HG03460 (cell line): ENCODE measurements around the gene RAB44.
"Not testable (repeated sequence)": the region's sequence is repeated elsewhere in the genome, so short reads cannot be mapped to it uniquely, and the experiment has no call there.

Source experiments
- ATAC-seq: cut with Tn5 transposase; IDR thresholded peaks from one replicate; pipeline ENCODE4 v1.9.1; 2021; ENCODE audit not compliant: unreplicated experiment

Gene RAB44

GRCh38 chr6:36703982-36704381, 6.4 kb downstream of the RAB44 start:
- no peak for ATAC-seq

- not testable (repeated sequence) for ATAC-seq
Measured at GRCh38 chr6:36704961-36705577, 7.4 kb downstream of the RAB44 start.

GRCh38 chr6:36706339-36706738, 8.7 kb downstream of the RAB44 start:
- ATAC-seq = no peak

GRCh38 chr6:36712816-36713215, 15.2 kb downstream of the RAB44 start:
- no peak for ATAC-seq

- ATAC-seq = no peak
Measured at GRCh38 chr6:36713846-36714245, 16.2 kb downstream of the RAB44 start.

- no peak for ATAC-seq
Measured at GRCh38 chr6:36714511-36714910, 16.9 kb downstream of the RAB44 start.

- ATAC-seq = no peak
Measured at GRCh38 chr6:36715469-36715868, 17.8 kb downstream of the RAB44 start.

GRCh38 chr6:36716476-36717093, 19.0 kb downstream of the RAB44 start:
- no peak for ATAC-seq

GRCh38 chr6:36717231-36717825, 19.7 kb downstream of the RAB44 start:
- no peak for ATAC-seq

- no peak for ATAC-seq
Measured at GRCh38 chr6:36717871-36718540, 20.4 kb downstream of the RAB44 start.

- no peak for ATAC-seq
Measured at GRCh38 chr6:36718560-36718959, 20.9 kb downstream of the RAB44 start.

- ATAC-seq = no peak
Measured at GRCh38 chr6:36719126-36719525, 21.5 kb downstream of the RAB44 start.

GRCh38 chr6:36720251-36721141, 22.9 kb downstream of the RAB44 start:
- ATAC-seq = no peak

GRCh38 chr6:36721369-36722140, 23.9 kb downstream of the RAB44 start:
- no peak for ATAC-seq

GRCh38 chr6:36722365-36722764, 24.7 kb downstream of the RAB44 start:
- no peak for ATAC-seq

GRCh38 chr6:36722879-36723278, 25.3 kb downstream of the RAB44 start:
- ATAC-seq = no peak

- ATAC-seq = not testable (repeated sequence)
Measured at GRCh38 chr6:36723992-36724391, 26.4 kb downstream of the RAB44 start.

- ATAC-seq = no peak
Measured at GRCh38 chr6:36724514-36725390, 27.1 kb downstream of the RAB44 start.

GRCh38 chr6:36725581-36725980, 28.0 kb downstream of the RAB44 start:
- no peak for ATAC-seq
